ENCODE results near the gene PHKG1. TPM values are rescaled to one million over a fixed set of nuclear protein-coding genes. Genes with fewer than 3 reads are reported as not detected.
"Not testable (repeated sequence)": the region's sequence is repeated elsewhere in the genome, so short reads cannot be mapped to it uniquely, and the experiment has no call there.

PHKG1 gene
- total RNA-seq, 1 experiment from 2014 or later, result 1.1 TPM

- no peaks in the 10 kb centered on the region for H3K27me3 ChIP-seq (ENCODE audit: insufficient read depth, low read length)
- TF ChIP-seq FOSL1 (IDR thresholded peaks at IDR 0.05; ENCODE audit: low read depth) (no peak), MAX (IDR thresholded peaks at IDR 0.05) (no peak), POLR2A (IDR thresholded peaks at IDR 0.05; ENCODE audit: borderline replicate concordance, extremely low read depth, insufficient read depth, insufficient read length) (no peak), EGR1 (IDR thresholded peaks at IDR 0.05; ENCODE audit: low read depth) (no peak), CBX3 (IDR thresholded peaks at IDR 0.05; ENCODE audit: low read depth) (no peak), EZH2 (IDR thresholded peaks at IDR 0.05) (no peak)
- H3K4me2 ChIP-seq (ENCODE audit: low read length), result no peak overlapping the region
- no peak overlapping the region for H2AFZ ChIP-seq (ENCODE audit: low read depth, low read length, poor library complexity, severe bottlenecking)
- BruUV-seq (replicated peaks), result no TSS peak
- ATAC-seq, result no peak
- H3K27ac ChIP-seq (ENCODE audit: low read depth, low read length), result no peak overlapping the region
- no peaks in the 10 kb centered on the region for H3K9me3 ChIP-seq (ENCODE audit: control insufficient read depth in 1 of 2, insufficient read depth in 1 of 2, low read depth in 1 of 2, low read length in 2 of 2)
- peaks cover 8% of the 10 kb centered on the region; the same call in 1 of the 2 replicates for H3K79me2 ChIP-seq (ENCODE audit: insufficient read depth, low read length)
- H3K4me3 ChIP-seq (replicated peaks in 1 of 2; ENCODE audit: low read depth in 1 of 2, low read length in 2 of 2), result no peak overlapping the region
- ChIA-PET RAD21 (ENCODE audit: low non-redundant PET in 1 of 2, low total read pairs in 2 of 2, uncharacterized antibody in 2 of 2, unreplicated experiment in 2 of 2) (no interaction called here), POLR2A (no interaction called here), CTCF (no interaction called here)
- H3K4me1 ChIP-seq (ENCODE audit: control insufficient read depth in 1 of 2, insufficient read depth in 2 of 2, low read length in 2 of 2), result peaks cover under 1 to 5% of the 10 kb centered on the region in 2 experiments; a peak in 3 of 4 replicates
- H3K36me3 ChIP-seq (ENCODE audit: control insufficient read depth in 1 of 2, insufficient read depth in 2 of 2, low read length in 2 of 2), result peaks cover 23 to 31% of the 10 kb centered on the region in 2 experiments
- no peaks in the 10 kb centered on the region for H3K9me2 ChIP-seq (ENCODE audit: insufficient read depth)
- no peaks in the 10 kb centered on the region for H4K20me1 ChIP-seq (ENCODE audit: insufficient read depth)
- intact Hi-C loops (cut with micrococcal nuclease), result no loop called here
- H3K9ac ChIP-seq (ENCODE audit: low read length), result no peak overlapping the region
- DNase-seq (ENCODE audit: low read depth, low spot score), result no peak
Measured at GRCh38 chr7:56097700-56098099, 4.9 kb upstream of the PHKG1 start.

GRCh38 chr7:56092388-56092787, 364 bp downstream of the PHKG1 start:
- H3K27ac ChIP-seq (ENCODE audit: low read depth, low read length); H3K9ac ChIP-seq (ENCODE audit: low read length); H3K4me1 ChIP-seq (ENCODE audit: control insufficient read depth in 1 of 2, insufficient read depth in 2 of 2, low read length in 2 of 2); H3K4me3 ChIP-seq (replicated peaks in 1 of 2; ENCODE audit: low read depth in 1 of 2, low read length in 2 of 2); H3K27me3 ChIP-seq (ENCODE audit: insufficient read depth, low read length); H3K79me2 ChIP-seq (ENCODE audit: insufficient read depth, low read length); DNase-seq (ENCODE audit: low read depth, low spot score); RAD21 ChIA-PET (ENCODE audit: low non-redundant PET in 1 of 2, low total read pairs in 2 of 2, uncharacterized antibody in 2 of 2, unreplicated experiment in 2 of 2); ATAC-seq; H3K9me3 ChIP-seq (ENCODE audit: control insufficient read depth in 1 of 2, insufficient read depth in 1 of 2, low read depth in 1 of 2, low read length in 2 of 2); H2AFZ ChIP-seq (ENCODE audit: low read depth, low read length, poor library complexity, severe bottlenecking); H3K36me3 ChIP-seq (ENCODE audit: control insufficient read depth in 1 of 2, insufficient read depth in 2 of 2, low read length in 2 of 2); H3K9me2 ChIP-seq (ENCODE audit: insufficient read depth); H4K20me1 ChIP-seq (ENCODE audit: insufficient read depth); BruUV-seq (replicated peaks): not testable (repeated sequence)
- peak overlapping the region; percentile 42; the same call in 1 of the 2 replicates for H3K4me2 ChIP-seq (ENCODE audit: low read length)
- ChIA-PET POLR2A (interaction anchor here (1.3 kb wide), 2 partner anchors 9 to 41 kb away, joined by 4 to 7 read pairs; partner anchors contain the start of genes CCT6A and PSPH), CTCF (interaction anchor here (0.5 to 3.6 kb wide), 7 partner anchors 9 to 649 kb away, joined by 3 to 21 read pairs (median 3); no protein-coding TSS in a partner anchor)
- intact Hi-C loops (cut with micrococcal nuclease), result loop anchor here (5.0 kb wide), 1 partner anchor 90 kb away; no protein-coding TSS in a partner anchor

All from HCT116 (cell line).